Naive thymus-derived CD4-positive, alpha-beta T cell (primary cell): ENCODE measurements around the gene GFI1. TPM values are rescaled to one million over a fixed set of nuclear protein-coding genes. Genes with fewer than 3 reads are reported as not detected.
A peak's percentile ranks its signal among the peaks of the same experiment; 100 is the strongest.
"Not testable (repeated sequence)": the region's sequence is repeated elsewhere in the genome, so short reads cannot be mapped to it uniquely, and the experiment has no call there.

Experiments used
- ATAC-seq: fragments of 150-1000 bp; cut with Tn5 transposase; 2 replicates; pipeline ENCODE4 v1.10.0; 2021; ENCODE audit warnings: mild to moderate bottlenecking, moderate library complexity
- CTCF ChIA-PET: fragments of 350-600 bp; sonication (Branson Sonifier 250); formaldehyde crosslinking; loops from one replicate; lab custom pipeline; 2021; ENCODE audit warnings: antibody characterized with exemption; lab: Charles Lee
- POLR2A ChIA-PET: fragments of 350-600 bp; sonication (Branson Sonifier 250); formaldehyde crosslinking; loops from one replicate; lab custom pipeline; 2021; ENCODE audit warnings: antibody characterized with exemption, inconsistent platforms; lab: Charles Lee
- DNase-seq, 9 donors: peaks; one replicate each; pipeline versions ENCODE4 v3.0.0 to v3.0.0-alpha.2; 2020 to 2022; ENCODE audit warnings: mixed read lengths in 1 of 9
- H3K27ac ChIP-seq: one replicate; pipeline ENCODE4 v1.7.0; 2013; ENCODE audit warnings: mild to moderate bottlenecking, low read depth, low read length, moderate library complexity
- H3K27me3 ChIP-seq, 2 donors: one replicate each; pipeline ENCODE4 v1.7.0; 2013; ENCODE audit warnings: low read length in 2 of 2, mild to moderate bottlenecking in 2 of 2, moderate library complexity in 2 of 2; ENCODE audit not compliant: control insufficient read depth in 2 of 2, insufficient read depth in 2 of 2
- H3K36me3 ChIP-seq, 3 experiments: 1 replicate in 2 of 3; 2 replicates in 1 of 3; pipeline ENCODE4 v1.7.0; 2013; ENCODE audit warnings: low read length in 3 of 3, mild to moderate bottlenecking in 3 of 3, moderate library complexity in 1 of 3; ENCODE audit not compliant: insufficient read depth in 3 of 3, control insufficient read depth in 2 of 3
- H3K4me1 ChIP-seq, 2 donors: one replicate each; pipeline ENCODE4 v1.7.0; 2013; ENCODE audit warnings: low read length in 2 of 2, mild to moderate bottlenecking in 2 of 2, moderate library complexity in 1 of 2; ENCODE audit not compliant: control insufficient read depth in 2 of 2, insufficient read depth in 2 of 2
- H3K4me3 ChIP-seq: 2 replicates; pipeline ENCODE4 v1.7.0; 2013; ENCODE audit warnings: mild to moderate bottlenecking, low read length
- H3K9me3 ChIP-seq, 3 experiments: 1 replicate in 2 of 3; 2 replicates in 1 of 3; pipeline ENCODE4 v1.7.0; 2013; ENCODE audit warnings: low read length in 3 of 3; ENCODE audit not compliant: control insufficient read depth in 2 of 3
- H3K27ac Mint-ChIP-seq, 9 donors: one replicate each; pipeline ENCODE4 v1.8.0; 2020 to 2022; ENCODE audit warnings: mixed read lengths in 9 of 9, mild to moderate bottlenecking in 8 of 9, moderate library complexity in 5 of 9, inconsistent platforms in 2 of 9
- H3K27me3 Mint-ChIP-seq, 5 donors: one replicate each; pipeline ENCODE4 v1.8.0; 2021 to 2022; ENCODE audit warnings: mixed read lengths in 5 of 5, mild to moderate bottlenecking in 1 of 5
- H3K36me3 Mint-ChIP-seq, 5 donors: one replicate each; pipeline ENCODE4 v1.8.0; 2020 to 2022; ENCODE audit warnings: mixed read lengths in 5 of 5, mild to moderate bottlenecking in 3 of 5, inconsistent platforms in 1 of 5
- H3K4me1 Mint-ChIP-seq, 7 donors: one replicate each; pipeline ENCODE4 v1.8.0; 2020 to 2022; ENCODE audit warnings: mixed read lengths in 7 of 7, mild to moderate bottlenecking in 3 of 7, inconsistent platforms in 1 of 7
- H3K4me3 Mint-ChIP-seq, 10 donors: one replicate each; pipeline ENCODE4 v1.8.0; 2020 to 2022; ENCODE audit warnings: mild to moderate bottlenecking in 10 of 10, mixed read lengths in 10 of 10, moderate library complexity in 6 of 10, inconsistent platforms in 2 of 10
- H3K9me3 Mint-ChIP-seq, 11 donors: one replicate each; pipeline ENCODE4 v1.8.0; 2020 to 2022; ENCODE audit warnings: mixed read lengths in 11 of 11, mild to moderate bottlenecking in 4 of 11, inconsistent platforms in 1 of 11, moderate library complexity in 1 of 11
- intact Hi-C, 2 donors: fragments of 100-400 bp; cut with micrococcal nuclease; formaldehyde crosslinking; loops; one replicate each; pipeline ENCODE4 v1.15.1; 2023
- polyA plus RNA-seq, 2 donors: library from polyadenylated mRNA; unstranded; fragments of 300-500 nt; fragmentation: Illumina TruSeq; gene quantifications; one replicate each; pipeline ENCODE4 v1.2.3, GENCODE V29; 2021
- total RNA-seq, 6 experiments: library from RNA in 5 of 6; stranded (reverse) in 5 of 6; gene quantifications; 1 replicate in 5 of 6; 2 replicates in 1 of 6; pipeline ENCODE4 v1.2.3 and lab custom pipeline; 2021 to 2026

Gene GFI1
- total RNA-seq (10 to 100 TPM; 11.5 to 78.8 (median 29.9) TPM), polyA plus RNA-seq (1 to 10 TPM; 3.3 to 7.9 TPM), total RNA-seq (lab: John Stamatoyannopoulos, UW) (16.2 reads per million, percentile 46 among the genes with 10 or more reads in this experiment)

DNA sequence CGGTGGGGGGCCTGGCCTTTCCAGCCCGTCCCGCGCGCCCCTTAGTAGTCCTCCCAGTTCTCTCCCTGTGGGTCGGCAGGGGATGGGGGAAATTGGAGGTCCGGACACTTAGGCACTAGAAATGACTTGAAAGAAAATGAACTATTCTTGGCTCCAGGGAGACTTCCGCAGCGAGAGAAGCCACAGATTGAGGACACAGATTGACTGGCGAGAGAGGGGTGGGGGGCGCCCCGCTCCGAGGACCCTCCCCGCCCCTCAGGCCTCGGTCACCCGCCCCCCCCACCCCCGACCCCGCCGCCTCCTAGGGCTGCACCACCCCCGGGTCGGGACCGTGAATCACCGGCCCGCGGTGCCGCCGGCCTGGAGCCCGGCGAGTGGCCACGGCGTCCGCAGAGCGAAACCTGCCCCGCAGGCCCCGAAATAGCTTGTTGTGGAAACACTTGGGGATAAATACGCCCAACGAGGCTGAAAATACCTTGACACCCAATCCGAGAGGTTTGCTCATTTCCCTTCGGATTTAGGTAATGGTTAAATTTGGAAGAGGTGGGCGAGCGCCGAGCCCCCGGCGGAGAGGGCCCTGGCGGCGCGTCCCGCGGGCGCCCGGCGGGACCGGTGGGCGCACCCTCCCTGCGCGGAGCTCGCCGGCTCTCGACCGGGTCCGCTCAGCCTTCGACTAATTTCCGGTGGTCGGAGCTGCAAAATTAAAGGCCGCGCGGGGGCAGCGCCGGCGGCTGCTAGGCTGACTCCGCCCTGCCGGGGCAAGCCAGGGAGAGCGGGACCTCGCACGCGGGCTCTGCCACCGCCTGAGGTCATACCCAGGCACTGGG, at the start of gene GFI1:
Gene GFI1, minus strand, starts transcription at position 675 of the 827 bp plus-strand sequence. CDS start 3,438 bp downstream, outside the sequence.
- intact Hi-C loops, result loop anchor here (1.0 to 10.0 kb wide), 17 partner anchors 9 to 1464 kb away; partner anchors contain the start of genes DIPK1A (in 2 of the 2), BTBD8 (in 1 of the 2), RPL5 (in 1 of the 2) and ZNF644 (in 1 of the 2)
- ATAC-seq (peak; percentile 36), DNase-seq (peak in 7 of 9 donors; percentile 27 to 80 (median 42))
- Histone ChIP-seq H3K27ac (peak within 1 kb of the TSS; percentile 67), H3K4me3 (peak within 1 kb of the TSS; percentile 83), H3K27me3 (no peaks in the 10 kb centered on the region), H3K36me3 (peaks cover 0 to 17% (median 0%) of the 10 kb centered on the region in 3 experiments), H3K4me1 (peaks cover 14% of the 10 kb centered on the region in 2 donors), H3K9me3 (no peaks in the 10 kb centered on the region)
- Mint-ChIP-seq H3K27ac (peak within 1 kb of the TSS; percentile 60 to 93 (median 89)), H3K9me3 (no peaks in the 10 kb centered on the region), H3K36me3 (peaks cover 0 to 23% (median 0%) of the 10 kb centered on the region in 5 donors), H3K4me3 (peak within 1 kb of the TSS; percentile 90 to 99 (median 93)), H3K27me3 (peaks cover 0 to 3% (median 0%) of the 10 kb centered on the region in 5 donors), H3K4me1 (peaks cover 28 to 52% (median 38%) of the 10 kb centered on the region in 7 donors)
- ChIA-PET CTCF (interaction anchor here (0.5 to 5.0 kb wide), 12 partner anchors 12 to 188 kb away, joined by 3 to 26 read pairs (median 3); partner anchors contain the start of gene GLMN), POLR2A (interaction anchor here (0.5 to 6.9 kb wide), 17 partner anchors 7 to 601 kb away, joined by 3 to 89 read pairs (median 4); partner anchors contain the start of gene TGFBR3)

DNA sequence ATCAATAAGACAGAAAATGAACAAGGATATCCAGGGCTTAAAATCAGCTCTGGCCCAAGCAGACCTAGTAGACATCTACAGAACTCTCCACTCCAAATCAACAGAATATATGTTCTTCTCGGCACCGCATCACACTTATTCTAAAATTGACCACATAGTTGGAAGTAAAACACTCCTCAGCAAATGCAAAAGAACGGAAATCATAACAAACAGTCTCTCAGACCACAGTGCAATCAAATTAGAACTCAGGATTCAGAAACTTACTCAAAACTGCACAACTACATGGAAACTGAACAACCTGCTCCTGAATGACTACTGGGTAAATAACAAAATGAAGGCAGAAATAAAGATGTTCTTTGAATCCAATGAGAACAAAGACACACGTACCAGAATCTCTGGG, 45.6 kb upstream of the GFI1 start:
- Mint-ChIP-seq H3K4me3 (peak overlapping the region in 1 of 10 donors; percentile 56), H3K9me3 (peaks cover 0 to 21% (median 3%) of the 10 kb centered on the region in 11 donors), H3K27ac (peak overlapping the region in 6 of 9 donors; percentile 9 to 97 (median 77)), H3K36me3 (peaks cover 0 to 48% (median 0%) of the 10 kb centered on the region in 5 donors), H3K4me1 (peaks cover 19 to 63% (median 57%) of the 10 kb centered on the region in 7 donors)
- intact Hi-C loops, H3K36me3 ChIP-seq, CTCF ChIA-PET, H3K27ac ChIP-seq, DNase-seq, H3K27me3 Mint-ChIP-seq, H3K27me3 ChIP-seq, H3K9me3 ChIP-seq, POLR2A ChIA-PET, ATAC-seq, H3K4me3 ChIP-seq: not testable (repeated sequence)
- H3K4me1 ChIP-seq, result peaks cover 8 to 11% of the 10 kb centered on the region in 2 donors

DNA sequence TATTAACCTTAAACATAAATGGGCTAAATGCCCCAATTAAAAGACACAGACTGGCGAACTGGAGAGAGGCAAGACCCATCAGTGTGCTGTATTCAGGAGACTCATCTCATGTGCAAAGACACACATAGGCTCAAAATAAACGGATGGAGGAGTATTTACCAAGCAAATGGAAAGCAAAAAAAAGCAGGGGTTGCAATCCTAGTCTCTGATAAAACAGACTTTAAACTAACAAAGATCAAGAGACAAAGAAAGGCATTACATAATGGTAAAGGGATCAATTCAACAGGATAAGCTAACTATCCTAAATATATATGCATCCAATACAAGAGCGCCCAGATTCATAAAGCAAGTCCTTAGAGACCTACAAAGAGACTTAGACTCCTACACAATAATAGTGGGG, 45.2 kb upstream of the GFI1 start:
- peak overlapping the region in 5 of 9 donors; percentile 17 to 97 (median 86) for H3K27ac Mint-ChIP-seq
- H3K27me3 ChIP-seq, intact Hi-C loops, H3K27ac ChIP-seq, H3K4me3 ChIP-seq, H3K4me1 ChIP-seq, DNase-seq, ATAC-seq, H3K27me3 Mint-ChIP-seq, CTCF ChIA-PET, H3K36me3 ChIP-seq, POLR2A ChIA-PET, H3K9me3 ChIP-seq: not testable (repeated sequence)
- peak overlapping the region in 1 of 10 donors; percentile 56 for H3K4me3 Mint-ChIP-seq
- H3K4me1 Mint-ChIP-seq, result peaks cover 19 to 60% (median 54%) of the 10 kb centered on the region in 7 donors
- peaks cover 0 to 21% (median 3%) of the 10 kb centered on the region in 11 donors for H3K9me3 Mint-ChIP-seq
- peaks cover 0 to 48% (median 0%) of the 10 kb centered on the region in 5 donors for H3K36me3 Mint-ChIP-seq

DNA sequence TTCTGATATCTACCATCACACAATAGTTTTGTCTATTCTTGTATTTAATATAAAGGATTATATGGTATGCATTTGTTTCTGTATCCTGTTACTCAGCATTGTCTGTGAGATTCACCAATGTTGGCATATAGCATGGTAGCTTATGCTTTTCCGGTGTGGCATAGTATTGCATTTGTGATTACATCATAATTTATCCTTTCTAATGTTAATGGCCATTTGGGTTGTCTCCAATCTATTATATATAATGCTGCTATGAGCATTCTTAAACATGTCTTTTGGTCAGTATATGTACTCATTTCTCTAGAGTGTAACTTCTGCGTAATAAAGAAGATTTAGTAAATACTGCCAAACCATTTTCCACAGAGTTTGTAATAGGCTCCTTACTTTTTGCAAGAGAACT, 40.9 kb upstream of the GFI1 start:
- peaks cover 0 to 11% (median 0%) of the 10 kb centered on the region in 11 donors for H3K9me3 Mint-ChIP-seq
- ATAC-seq (no peak), DNase-seq (no peak)
- no peak overlapping the region for H3K27ac Mint-ChIP-seq
- no peak overlapping the region for H3K4me3 Mint-ChIP-seq
- ChIA-PET CTCF (no interaction called here), POLR2A (interaction anchor here (1.0 to 1.3 kb wide), 2 partner anchors 9 to 45 kb away, joined by 3 read pairs; no protein-coding TSS in a partner anchor)
- no peaks in the 10 kb centered on the region for H3K27me3 ChIP-seq
- H3K36me3 Mint-ChIP-seq, result peaks cover 0 to 27% (median 0%) of the 10 kb centered on the region in 5 donors
- no peaks in the 10 kb centered on the region for H3K27me3 Mint-ChIP-seq
- no peaks in the 10 kb centered on the region for H3K9me3 ChIP-seq
- no peak overlapping the region for H3K27ac ChIP-seq
- H3K4me3 ChIP-seq, result no peak overlapping the region
- intact Hi-C loops, result no loop called here
- no peaks in the 10 kb centered on the region for H3K36me3 ChIP-seq
- H3K4me1 ChIP-seq, result no peaks in the 10 kb centered on the region
- H3K4me1 Mint-ChIP-seq, result peaks cover 9 to 35% (median 13%) of the 10 kb centered on the region in 7 donors

DNA sequence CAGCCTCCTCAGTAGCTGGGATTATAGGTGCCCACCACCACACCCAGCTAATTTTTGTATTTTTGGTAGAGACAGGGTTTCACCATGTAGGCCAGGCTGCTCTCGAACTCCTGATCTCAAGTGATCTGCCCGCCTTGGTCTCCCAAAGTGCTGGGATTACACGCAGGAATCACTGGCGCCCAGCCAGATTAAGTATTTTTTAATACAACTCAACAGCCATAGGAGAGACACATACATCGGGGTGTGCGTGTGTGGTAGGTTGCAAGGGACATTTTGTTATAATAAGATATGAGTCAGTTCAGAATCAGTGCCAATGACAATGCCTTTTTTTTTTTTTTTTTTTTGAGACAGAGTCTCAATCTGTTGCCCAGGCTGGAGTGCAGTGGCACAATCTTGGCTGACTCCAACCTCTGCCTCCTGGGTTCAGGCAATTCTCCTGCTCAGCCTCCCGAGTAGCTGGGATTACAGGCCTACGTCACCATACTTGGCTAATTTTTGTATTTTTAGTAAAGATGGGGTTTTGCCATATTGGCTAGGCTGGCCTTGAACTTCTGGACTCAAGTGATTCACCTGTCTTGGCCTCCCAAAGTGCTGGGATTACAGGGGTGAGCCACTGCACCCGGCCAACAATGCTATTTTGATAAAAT, 38.3 kb upstream of the GFI1 start:
- H3K27me3 ChIP-seq, H3K36me3 ChIP-seq, intact Hi-C loops, ATAC-seq, CTCF ChIA-PET, H3K4me3 ChIP-seq, H3K4me3 Mint-ChIP-seq, H3K4me1 ChIP-seq, H3K9me3 ChIP-seq, H3K27me3 Mint-ChIP-seq, H3K27ac ChIP-seq, DNase-seq, H3K9me3 Mint-ChIP-seq, H3K36me3 Mint-ChIP-seq: not testable (repeated sequence)
- Mint-ChIP-seq H3K4me1 (peaks cover 0 to 20% (median 0%) of the 10 kb centered on the region in 7 donors), H3K27ac (peak overlapping the region in 1 of 9 donors; percentile 62)
- POLR2A ChIA-PET, result interaction anchor here (0.7 to 1.3 kb wide), 2 partner anchors 10 to 39 kb away, joined by 3 read pairs; no protein-coding TSS in a partner anchor

DNA sequence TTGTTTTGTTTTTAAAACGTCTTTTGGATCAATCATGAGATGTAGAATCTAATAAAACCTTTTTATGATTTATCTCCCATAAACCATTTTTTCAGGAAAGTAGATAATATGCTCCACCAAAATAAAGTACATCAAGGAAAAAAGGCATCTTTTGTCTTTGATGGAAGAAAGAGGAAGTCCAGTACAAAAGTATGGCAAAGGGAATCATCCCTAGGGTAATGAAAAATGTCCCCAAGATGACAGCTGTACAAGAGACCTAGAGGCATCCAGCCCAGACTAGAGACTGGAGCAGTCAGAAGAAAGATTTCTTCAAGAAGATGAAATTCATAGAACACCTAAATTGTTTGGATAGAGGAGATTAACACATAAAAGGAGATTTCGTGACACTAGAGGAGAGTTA, 32.3 kb upstream of the GFI1 start:
- H3K36me3 Mint-ChIP-seq, result peaks cover 0 to 9% (median 4%) of the 10 kb centered on the region in 5 donors

More for the DNA sequence above, 32.3 kb upstream of the GFI1 start:
- H3K4me1 Mint-ChIP-seq, result peaks cover 0 to 41% (median 3%) of the 10 kb centered on the region in 7 donors
- DNase-seq (no peak), ATAC-seq (no peak)
- H3K27me3 Mint-ChIP-seq, result no peaks in the 10 kb centered on the region
- H3K4me1 ChIP-seq, result no peaks in the 10 kb centered on the region
- intact Hi-C loops, result no loop called here
- ChIA-PET CTCF (no interaction called here), POLR2A (no interaction called here)
- H3K4me3 Mint-ChIP-seq, result no peak overlapping the region
- no peak overlapping the region for H3K27ac ChIP-seq
- no peaks in the 10 kb centered on the region for H3K9me3 ChIP-seq
- H3K36me3 ChIP-seq, result no peaks in the 10 kb centered on the region
- peaks cover 0 to 6% (median 0%) of the 10 kb centered on the region in 11 donors for H3K9me3 Mint-ChIP-seq
- H3K27me3 ChIP-seq, result no peaks in the 10 kb centered on the region
- no peak overlapping the region for H3K4me3 ChIP-seq
- H3K27ac Mint-ChIP-seq, result no peak overlapping the region
